Coronary artery (tissue), 2 donors: ENCODE data around the gene TGM5.

ENCODE experiments used
- DNase-seq: peaks from one replicate; pipeline ENCODE4 v3.0.0-alpha.2; 2017; ENCODE audit warnings: low spot score
- H3K27ac ChIP-seq, 2 donors: fragments of 200-600 bp; sonication (generic); one replicate each; pipeline ENCODE4 v1.5.1; 2016 to 2019
- H3K4me3 ChIP-seq: fragments of 200-600 bp; sonication (generic); 2 replicates; pipeline ENCODE4 v1.5.1; 2016; ENCODE audit warnings: mild to moderate bottlenecking, moderate library complexity
- TF ChIP-seq, protein P1 (sequence below): fragments of 200-600 bp; sonication (generic); IDR thresholded peaks from one replicate; pipeline ENCODE4 v1.5.1; 2019; ENCODE audit warnings: antibody characterized with exemption

The TGM5 gene

DNA sequence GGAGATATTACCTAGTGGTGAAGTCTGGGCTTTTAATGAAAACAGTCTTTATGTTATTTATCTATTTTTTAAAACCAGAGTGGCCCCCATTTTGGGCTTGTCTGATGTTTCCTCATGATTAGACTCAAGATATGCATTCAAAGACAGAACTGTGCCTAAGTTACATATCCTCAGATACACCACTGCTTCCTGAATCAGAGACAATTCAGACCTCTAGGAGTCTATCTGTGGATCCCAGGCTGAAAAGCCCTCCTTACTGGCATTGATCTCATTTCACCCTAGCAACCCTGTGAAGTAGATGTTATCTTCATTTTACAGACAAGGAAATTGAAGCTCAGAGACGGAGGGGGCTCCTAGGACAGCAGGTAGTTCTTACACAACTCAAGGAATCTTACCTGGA is 16.8 kb upstream of the TGM5 start:
- peak; percentile 33 for DNase-seq
- TF ChIP-seq, protein P1, sequence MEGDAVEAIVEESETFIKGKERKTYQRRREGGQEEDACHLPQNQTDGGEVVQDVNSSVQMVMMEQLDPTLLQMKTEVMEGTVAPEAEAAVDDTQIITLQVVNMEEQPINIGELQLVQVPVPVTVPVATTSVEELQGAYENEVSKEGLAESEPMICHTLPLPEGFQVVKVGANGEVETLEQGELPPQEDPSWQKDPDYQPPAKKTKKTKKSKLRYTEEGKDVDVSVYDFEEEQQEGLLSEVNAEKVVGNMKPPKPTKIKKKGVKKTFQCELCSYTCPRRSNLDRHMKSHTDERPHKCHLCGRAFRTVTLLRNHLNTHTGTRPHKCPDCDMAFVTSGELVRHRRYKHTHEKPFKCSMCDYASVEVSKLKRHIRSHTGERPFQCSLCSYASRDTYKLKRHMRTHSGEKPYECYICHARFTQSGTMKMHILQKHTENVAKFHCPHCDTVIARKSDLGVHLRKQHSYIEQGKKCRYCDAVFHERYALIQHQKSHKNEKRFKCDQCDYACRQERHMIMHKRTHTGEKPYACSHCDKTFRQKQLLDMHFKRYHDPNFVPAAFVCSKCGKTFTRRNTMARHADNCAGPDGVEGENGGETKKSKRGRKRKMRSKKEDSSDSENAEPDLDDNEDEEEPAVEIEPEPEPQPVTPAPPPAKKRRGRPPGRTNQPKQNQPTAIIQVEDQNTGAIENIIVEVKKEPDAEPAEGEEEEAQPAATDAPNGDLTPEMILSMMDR: no peak
- H3K4me3 ChIP-seq: no peak overlapping the region
- H3K27ac ChIP-seq: no peak overlapping the region

DNA sequence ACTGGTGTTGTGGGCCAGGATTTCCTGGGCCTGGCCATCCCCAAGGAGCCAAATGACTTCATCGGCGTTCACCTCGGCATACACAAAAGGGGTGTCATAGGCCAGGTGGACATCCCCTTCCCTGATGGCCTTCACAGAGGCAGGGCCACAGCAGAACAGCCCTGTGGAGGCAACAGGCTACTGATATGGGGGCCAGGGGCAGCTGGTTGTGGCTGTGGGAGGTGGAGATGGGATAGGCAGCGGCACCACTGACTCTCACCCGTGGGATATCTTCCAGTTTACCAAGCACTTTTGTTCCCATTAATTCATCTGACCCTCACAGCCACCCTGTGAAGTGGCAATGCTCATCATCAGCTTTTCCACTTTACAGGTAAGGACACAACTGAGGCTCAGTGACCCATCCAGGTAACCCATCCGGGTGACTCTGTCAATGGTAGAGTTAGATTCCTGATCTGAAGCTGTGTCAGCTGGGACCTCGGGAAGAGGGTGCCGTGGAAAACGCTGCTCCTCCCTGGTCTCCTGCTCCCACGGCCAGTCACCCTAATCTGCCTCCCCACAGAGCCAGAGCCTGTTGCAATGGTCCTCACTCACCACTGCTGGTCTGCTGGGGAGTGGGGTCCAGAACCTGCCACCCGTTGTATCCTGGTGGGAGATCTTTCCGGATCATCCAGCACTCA is 15.3 kb upstream of the TGM5 start:
- DNase-seq: no peak
- Histone ChIP-seq H3K27ac (no peak overlapping the region), H3K4me3 (no peak overlapping the region)
- TF ChIP-seq, protein P1: no peak

DNA sequence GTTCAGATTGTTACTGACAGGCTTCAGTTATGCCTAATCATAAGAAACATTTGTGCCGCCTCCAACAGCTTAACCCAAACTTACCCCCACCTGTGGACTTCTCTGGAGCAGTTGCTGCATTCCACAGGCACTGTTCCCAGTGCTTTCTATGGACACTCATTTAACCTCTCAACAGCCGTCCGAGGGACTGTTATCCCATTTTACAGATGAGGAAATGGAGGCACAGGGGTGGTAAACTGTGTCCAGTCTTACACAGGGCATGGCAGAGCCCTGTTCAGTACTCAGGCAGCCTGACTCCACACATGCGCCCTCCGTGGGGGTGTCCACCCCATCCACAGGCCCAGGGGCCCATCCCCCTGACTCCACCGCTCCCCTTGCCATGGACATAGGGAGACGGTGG is 14.3 kb upstream of the TGM5 start:
- no peak overlapping the region for H3K27ac ChIP-seq
- H3K4me3 ChIP-seq: no peak overlapping the region
- no peak for DNase-seq
- TF ChIP-seq, protein P1: no peak

DNA sequence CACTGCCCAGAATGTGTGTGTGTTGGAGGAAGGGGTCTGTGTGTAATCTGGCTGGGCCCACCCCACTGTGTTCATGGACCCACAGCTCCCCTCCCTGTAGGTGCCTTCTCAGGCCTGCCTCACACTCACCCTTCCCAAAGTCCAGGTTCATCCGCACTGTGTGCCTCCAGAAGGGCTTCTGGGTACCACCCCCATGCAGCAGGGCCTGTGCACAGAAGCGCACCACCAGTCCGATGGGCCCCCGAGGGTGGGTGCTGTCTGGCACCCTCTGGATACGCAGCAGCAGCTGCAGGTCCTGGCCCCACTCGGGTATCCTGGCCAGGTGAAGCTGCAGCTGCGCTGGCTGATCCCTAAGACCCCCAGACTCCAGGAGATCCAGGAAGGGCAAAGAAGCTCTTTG is 12.8 kb upstream of the TGM5 start:
- Histone ChIP-seq H3K27ac (no peak overlapping the region), H3K4me3 (no peak overlapping the region)
- TF ChIP-seq, protein P1: no peak
- no peak for DNase-seq

DNA sequence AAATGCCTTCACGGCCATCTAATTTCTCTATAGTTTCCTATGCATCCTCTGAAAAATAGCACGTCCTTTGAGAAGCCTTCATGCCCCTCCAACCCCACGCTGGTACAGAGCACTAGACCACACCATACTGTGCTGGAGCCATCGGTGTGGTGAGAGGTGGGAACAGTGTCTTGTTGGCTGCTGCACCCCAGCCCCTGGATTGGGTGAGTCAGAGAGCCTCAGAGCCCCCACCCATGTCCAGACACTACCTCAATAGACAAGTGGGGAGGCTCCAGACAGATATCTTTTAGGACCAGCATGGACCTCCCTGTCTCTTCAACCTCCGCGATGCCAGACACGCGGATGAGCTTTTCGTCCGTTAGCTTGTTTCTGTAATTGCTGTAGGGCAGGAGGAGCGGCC is 12.1 kb upstream of the TGM5 start:
- H3K4me3 ChIP-seq: no peak overlapping the region
- no peak for DNase-seq
- no peak overlapping the region for H3K27ac ChIP-seq
- TF ChIP-seq, protein P1: no peak

DNA sequence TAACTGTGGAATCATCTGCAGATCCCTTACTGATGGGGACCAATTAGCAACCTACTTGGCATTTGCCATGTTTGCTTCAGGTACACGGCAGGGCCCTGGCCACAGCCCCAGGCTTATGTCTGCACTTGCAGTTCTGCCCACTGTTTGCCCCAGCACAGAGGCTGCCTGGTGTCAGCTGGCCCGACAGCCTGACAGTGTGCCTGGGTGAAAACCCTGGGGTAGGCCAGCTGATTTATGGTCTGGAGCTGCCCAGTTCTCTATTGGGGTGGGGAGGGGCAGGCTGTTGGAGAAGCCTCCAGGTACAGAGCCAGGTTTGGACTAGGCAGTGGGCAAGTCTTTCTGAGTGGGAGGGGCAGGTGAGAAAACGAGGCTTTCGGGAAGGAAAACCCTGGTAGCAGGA is 11.2 kb upstream of the TGM5 start:
- peak; percentile 38 for DNase-seq
- TF ChIP-seq, protein P1: no peak
- Histone ChIP-seq H3K27ac (no peak overlapping the region), H3K4me3 (no peak overlapping the region)

DNA sequence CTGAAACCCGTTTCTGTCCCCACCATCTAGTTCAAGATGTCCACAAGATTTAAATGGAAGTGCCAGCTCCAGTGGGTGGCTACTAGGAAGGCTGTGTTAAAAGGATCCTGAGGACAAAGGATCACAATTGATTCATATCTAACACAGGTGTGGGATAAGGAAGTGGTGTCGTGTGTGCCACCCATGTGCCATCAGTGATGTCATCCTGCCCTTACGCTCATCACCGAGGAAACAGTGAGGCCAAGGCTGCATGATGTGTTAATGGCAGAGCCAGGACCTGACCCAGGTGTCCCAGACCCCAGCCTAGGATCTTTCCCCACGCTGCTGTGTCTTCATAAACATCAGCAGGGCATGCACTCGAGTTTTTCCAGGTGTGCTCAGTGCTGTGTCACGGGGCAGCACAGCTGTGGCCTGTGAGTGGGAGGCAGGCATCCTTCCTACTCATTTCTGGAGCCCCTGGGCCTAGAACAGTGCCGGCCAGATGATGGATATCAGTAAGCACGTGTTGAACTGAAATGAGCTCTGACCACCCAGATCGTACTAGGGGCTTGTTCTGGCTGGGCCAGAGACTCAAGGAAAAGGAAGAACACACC is 10.6 kb upstream of the TGM5 start:
- peak; percentile 36 for DNase-seq
- Histone ChIP-seq H3K27ac (no peak overlapping the region), H3K4me3 (no peak overlapping the region)
- TF ChIP-seq, protein P1: no peak
